OCI-LY3 (cell line): ENCODE data around the gene KDM2A.

ENCODE experiments used
- H2AFZ ChIP-seq: fragments of 200-600, 300-600 bp; shearing (Covaris generic); 2 replicates; pipeline ENCODE4 v1.6.0; 2014; ENCODE audit warnings: antibody characterized with exemption, low read depth, low read length
- H3K27ac ChIP-seq: fragments of 200-600, 300-600 bp; sonication (generic); 2 replicates; pipeline ENCODE4 v1.5.1; 2014; ENCODE audit warnings: mild to moderate bottlenecking, low read length, moderate library complexity, mixed read lengths
- H3K27me3 ChIP-seq: fragments of 200-600, 300-600 bp; sonication (generic); 2 replicates; pipeline ENCODE4 v1.6.1; 2014; ENCODE audit warnings: low read depth, low read length, mixed read lengths
- H3K36me3 ChIP-seq: fragments of 200-600, 300-600 bp; sonication (generic); replicated peaks from 2 replicates; pipeline ENCODE3; 2014; ENCODE audit warnings: low read depth, low read length, mixed read lengths
- H3K4me1 ChIP-seq: fragments of 300-600, 200-600 bp; sonication (generic); 2 replicates; pipeline ENCODE4 v1.6.1; 2014; ENCODE audit warnings: low read length, mixed read lengths
- H3K4me2 ChIP-seq: fragments of 200-600, 300-600 bp; sonication (generic); 2 replicates; pipeline ENCODE4 v1.6.1; 2014; ENCODE audit warnings: low read length, mixed read lengths
- H3K4me3 ChIP-seq: fragments of 300-600, 200-600 bp; sonication (generic); 2 replicates; pipeline ENCODE4 v1.5.1; 2014; ENCODE audit warnings: antibody characterized with exemption, mild to moderate bottlenecking, low read length, moderate library complexity
- H3K79me2 ChIP-seq: fragments of 300-600, 200-600 bp; shearing (Covaris generic); 2 replicates; pipeline ENCODE4 v1.6.1; 2014; ENCODE audit warnings: mild to moderate bottlenecking, low read length, mixed read lengths
- H3K9ac ChIP-seq: fragments of 300-600, 200-600 bp; shearing (Covaris generic); 2 replicates; pipeline ENCODE4 v1.6.0; 2014; ENCODE audit warnings: mild to moderate bottlenecking, low read length, moderate library complexity
- H3K9me3 ChIP-seq: fragments of 200-600, 300-600 bp; shearing (Covaris generic); 2 replicates; pipeline ENCODE4 v1.6.1; 2014; ENCODE audit warnings: low read length, mixed read lengths; ENCODE audit not compliant: insufficient read depth
- H4K20me1 ChIP-seq: fragments of 200-600, 300-600 bp; sonication (generic); 2 replicates; pipeline ENCODE4 v1.6.1; 2016; ENCODE audit warnings: low read length, mixed read lengths; ENCODE audit not compliant: insufficient read depth
- CTCF ChIP-seq: fragments of 200-600, 300-600 bp; sonication (generic); IDR thresholded peaks from 2 replicates; pipeline ENCODE4 v1.5.1; 2014; ENCODE audit warnings: antibody characterized with exemption, low read length, low read depth
- EZH2phosphoT487 ChIP-seq: fragments of 200-600 bp; shearing (Covaris generic); IDR thresholded peaks from 2 replicates; pipeline ENCODE4 v1.6.1; 2018; ENCODE audit warnings: antibody characterized with exemption, mixed run types, low read depth

KDM2A gene

DNA sequence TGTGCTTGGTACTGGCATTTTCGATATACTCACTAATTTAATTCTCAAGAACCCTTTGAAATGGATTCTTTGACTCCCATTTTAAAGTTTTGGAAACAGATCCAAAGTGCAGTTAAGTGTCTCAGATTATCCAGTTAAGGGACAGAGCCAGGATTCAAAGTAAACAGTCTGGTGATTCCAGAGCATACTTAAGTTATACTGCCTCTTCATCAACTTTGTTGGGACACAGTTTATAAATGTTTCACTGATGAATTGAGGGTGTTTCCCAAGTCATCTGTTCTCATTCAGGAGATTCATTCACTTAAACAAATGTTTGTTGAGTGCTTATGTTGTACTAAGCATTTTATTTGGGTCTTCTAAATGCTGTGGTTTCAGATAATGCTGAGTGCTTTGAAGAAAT is 17.1 kb downstream of the KDM2A start:
- TF ChIP-seq EZH2phosphoT487, result no peak
- no peak for TF ChIP-seq CTCF
- Histone ChIP-seq H3K4me2 (no peak overlapping the region), H3K27me3 (no peaks in the 10 kb centered on the region), H3K4me1 (no peaks in the 10 kb centered on the region), H3K9me3 (no peaks in the 10 kb centered on the region), H3K79me2 (peaks cover 100% of the 10 kb centered on the region), H3K4me3 (no peak overlapping the region), H3K9ac (no peak overlapping the region), H2AFZ (no peak overlapping the region), H4K20me1 (peaks cover 97% of the 10 kb centered on the region), H3K27ac (no peak overlapping the region), H3K36me3 (peaks cover 76% of the 10 kb centered on the region)

- no peak for TF ChIP-seq CTCF
- TF ChIP-seq EZH2phosphoT487, result no peak
- H3K4me1 ChIP-seq, result no peaks in the 10 kb centered on the region
- no peak overlapping the region for H3K4me2 ChIP-seq
- peaks cover 66% of the 10 kb centered on the region for H3K36me3 ChIP-seq
- H3K9me3 ChIP-seq, result no peaks in the 10 kb centered on the region
- no peaks in the 10 kb centered on the region for H3K27me3 ChIP-seq
- H3K79me2 ChIP-seq, result peaks cover 99% of the 10 kb centered on the region
- H2AFZ ChIP-seq, result no peak overlapping the region
- H3K9ac ChIP-seq, result no peak overlapping the region
- H4K20me1 ChIP-seq, result peaks cover 88% of the 10 kb centered on the region
- no peak overlapping the region for H3K4me3 ChIP-seq
- H3K27ac ChIP-seq, result no peak overlapping the region
Measured at GRCh38 chr11:67138922-67139321, 19.9 kb downstream of the KDM2A start.

DNA sequence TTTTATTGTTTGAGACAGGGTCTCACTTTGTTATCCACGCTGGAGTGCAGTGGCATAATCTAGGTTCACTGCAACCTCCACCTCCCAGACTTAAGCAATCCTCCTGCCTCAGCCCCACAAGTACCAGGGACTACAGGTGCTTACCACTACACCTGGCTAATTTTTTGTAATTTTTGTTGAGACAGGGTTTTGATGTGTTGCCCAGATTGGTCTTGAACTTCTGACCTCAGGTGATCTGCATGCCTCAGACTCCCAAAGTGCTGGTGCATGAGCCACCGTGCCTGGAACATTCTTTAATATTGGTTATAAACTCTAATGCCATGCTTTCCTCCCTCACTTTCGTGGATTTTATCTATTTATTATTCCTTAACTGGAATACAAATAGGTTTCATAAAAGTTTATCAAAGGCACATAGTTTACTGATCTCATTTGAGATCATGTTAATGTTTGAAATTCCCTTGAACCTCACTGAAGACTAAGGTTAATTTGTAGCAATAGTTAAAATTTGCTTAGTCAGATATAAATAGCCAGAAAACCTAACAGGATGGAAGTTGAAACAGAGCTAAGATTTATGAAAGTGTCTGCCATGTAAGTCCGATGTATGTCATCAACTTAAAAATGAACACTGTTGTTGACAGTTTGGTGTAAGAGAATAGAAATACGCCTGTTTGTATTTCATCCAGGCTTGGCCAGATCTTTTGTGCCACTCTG is 27.6 kb downstream of the KDM2A start:
- Histone ChIP-seq H3K27ac (no peak overlapping the region), H3K9me3 (no peaks in the 10 kb centered on the region), H3K4me3 (no peak overlapping the region), H3K27me3 (no peaks in the 10 kb centered on the region), H3K79me2 (peaks cover 98% of the 10 kb centered on the region), H3K4me2 (no peak overlapping the region), H3K4me1 (no peaks in the 10 kb centered on the region), H3K36me3 (peaks cover 43% of the 10 kb centered on the region), H4K20me1 (peaks cover 81% of the 10 kb centered on the region), H3K9ac (no peak overlapping the region), H2AFZ (no peak overlapping the region)
- TF ChIP-seq CTCF (no peak), EZH2phosphoT487 (no peak)

GRCh38 chr11:67153971-67154370 is 34.9 kb downstream of the KDM2A start:
- TF ChIP-seq EZH2phosphoT487, result no peak
- no peak for TF ChIP-seq CTCF
- Histone ChIP-seq H3K36me3 (peaks cover 59% of the 10 kb centered on the region), H3K4me3 (no peak overlapping the region), H3K27me3 (no peaks in the 10 kb centered on the region), H4K20me1 (peaks cover 81% of the 10 kb centered on the region), H3K9ac (no peak overlapping the region), H3K27ac (no peak overlapping the region), H3K4me2 (no peak overlapping the region), H3K4me1 (no peaks in the 10 kb centered on the region), H2AFZ (no peak overlapping the region), H3K79me2 (peaks cover 99% of the 10 kb centered on the region), H3K9me3 (no peaks in the 10 kb centered on the region)
